Measurements from ENCODE around the gene WWOX. TPM values are rescaled to one million over a fixed set of nuclear protein-coding genes. Genes with fewer than 3 reads are reported as not detected.

The WWOX gene
- total and polyA plus RNA-seq, 3 experiments from 2014 or later = 17.2 to 18.6 (median 18.2) TPM

DNA sequence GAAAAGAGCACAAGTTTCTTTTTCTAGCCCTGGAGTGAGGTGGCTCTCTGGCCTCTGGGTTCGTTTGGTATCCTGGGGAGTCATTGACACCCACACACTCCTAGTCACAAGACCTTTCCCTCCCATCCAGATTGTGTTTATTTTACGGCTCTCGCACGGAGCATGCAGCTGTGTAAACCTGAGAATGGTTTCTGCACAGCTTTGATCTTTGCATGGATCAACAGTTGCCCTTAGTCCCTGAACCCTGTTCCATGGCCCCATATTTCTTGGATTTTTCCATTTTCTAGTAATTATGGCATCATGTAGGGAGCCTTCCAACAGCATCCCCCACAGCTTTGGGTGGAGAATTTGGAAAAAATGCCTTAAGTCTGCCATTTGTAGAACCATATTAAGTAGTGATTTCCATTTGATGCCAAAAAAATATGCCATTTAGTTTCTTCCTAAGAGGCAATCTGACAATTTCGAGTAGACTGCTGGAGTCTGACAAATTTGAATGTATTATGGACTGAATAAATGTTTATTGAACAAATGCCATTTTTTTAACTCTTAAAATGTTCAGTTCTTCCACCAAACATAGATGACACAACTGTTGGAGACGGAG, 197.7 kb downstream of the WWOX start:
- no peak for DNase-seq
- no peak overlapping the region for H3K27ac Mint-ChIP-seq
- H3K9me3 Mint-ChIP-seq = peaks cover 0 to 2% (median 0%) of the 10 kb centered on the region in 5 donors
- Histone ChIP-seq H3K27ac (ENCODE audit: low read depth, low read length) (no peak overlapping the region), H3K4me1 (ENCODE audit: insufficient read depth, low read length) (no peaks in the 10 kb centered on the region), H3K9me3 (ENCODE audit: low read length) (no peaks in the 10 kb centered on the region), H3K4me3 (ENCODE audit: low read length) (no peak overlapping the region), H3K36me3 (ENCODE audit: insufficient read depth, low read length) (no peaks in the 10 kb centered on the region), H3K27me3 (ENCODE audit: insufficient read depth, low read length, poor library complexity, severe bottlenecking) (no peaks in the 10 kb centered on the region)
- POLR2A ChIA-PET = no interaction called here
- no peaks in the 10 kb centered on the region for H3K27me3 Mint-ChIP-seq
- CTCF ChIA-PET = no interaction called here
- no peak overlapping the region for H3K4me3 Mint-ChIP-seq
- peaks cover 0 to 48% (median 16%) of the 10 kb centered on the region in 3 donors for H3K36me3 Mint-ChIP-seq
- no peaks in the 10 kb centered on the region for H3K4me1 Mint-ChIP-seq

DNA sequence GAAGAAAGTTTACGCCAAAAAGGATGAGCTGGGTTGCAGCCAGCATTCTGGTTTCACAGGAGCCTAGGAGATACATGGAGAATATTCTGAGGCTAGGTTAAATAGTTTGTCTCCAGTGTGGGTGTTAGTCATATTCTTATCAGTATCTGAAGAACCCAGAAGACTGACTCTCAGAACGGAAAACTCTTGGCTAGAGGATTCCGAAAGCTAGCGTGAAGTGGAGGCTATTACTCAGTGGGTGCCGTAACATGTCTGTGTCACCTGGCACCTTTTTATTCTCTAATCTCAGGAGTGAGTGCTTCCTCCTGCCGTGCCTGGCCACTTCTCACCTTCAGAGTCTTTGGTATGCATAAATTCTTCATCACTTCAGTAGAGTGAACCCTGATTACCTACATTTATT, 199.5 kb downstream of the WWOX start:
- Histone ChIP-seq H3K4me1 (ENCODE audit: insufficient read depth, low read length) (no peaks in the 10 kb centered on the region), H3K4me3 (ENCODE audit: low read length) (no peak overlapping the region), H3K27ac (ENCODE audit: low read depth, low read length) (no peak overlapping the region), H3K9me3 (ENCODE audit: low read length) (no peaks in the 10 kb centered on the region), H3K36me3 (ENCODE audit: insufficient read depth, low read length) (no peaks in the 10 kb centered on the region), H3K27me3 (ENCODE audit: insufficient read depth, low read length, poor library complexity, severe bottlenecking) (no peaks in the 10 kb centered on the region)
- Mint-ChIP-seq H3K9me3 (peaks cover 0 to 2% (median 0%) of the 10 kb centered on the region in 5 donors), H3K4me3 (no peak overlapping the region), H3K36me3 (peaks cover 0 to 55% (median 12%) of the 10 kb centered on the region in 3 donors), H3K4me1 (no peaks in the 10 kb centered on the region), H3K27me3 (no peaks in the 10 kb centered on the region), H3K27ac (no peak overlapping the region)
- DNase-seq = no peak
- ChIA-PET POLR2A (no interaction called here), CTCF (no interaction called here)

DNA sequence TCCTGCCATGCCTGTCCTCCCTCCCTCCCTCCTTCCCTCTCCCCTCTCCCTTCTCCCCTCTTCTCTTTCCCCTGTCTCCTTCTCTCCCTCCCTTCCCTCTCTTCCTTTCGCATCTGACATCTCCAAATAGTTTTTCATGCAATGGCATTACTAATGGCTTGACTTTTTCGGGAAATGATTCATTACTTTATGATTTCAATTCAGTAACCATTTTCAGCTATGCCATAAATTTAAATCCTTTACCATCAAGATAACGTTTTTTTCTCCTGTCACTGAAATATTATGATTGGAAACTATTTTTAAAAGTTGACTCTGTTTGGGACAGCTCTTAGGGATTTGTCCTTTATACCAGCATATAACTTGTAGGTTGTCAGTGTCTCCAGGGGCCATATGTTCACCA, 201.0 kb downstream of the WWOX start:
- no peak for DNase-seq
- no peaks in the 10 kb centered on the region for H3K9me3 ChIP-seq (ENCODE audit: low read length)
- ChIA-PET POLR2A (no interaction called here), CTCF (no interaction called here)
- no peak overlapping the region for H3K27ac Mint-ChIP-seq
- H3K27ac ChIP-seq (ENCODE audit: low read depth, low read length) = no peak overlapping the region
- H3K9me3 Mint-ChIP-seq = peaks cover 0 to 2% (median 0%) of the 10 kb centered on the region in 5 donors
- no peaks in the 10 kb centered on the region for H3K36me3 ChIP-seq (ENCODE audit: insufficient read depth, low read length)
- H3K4me3 Mint-ChIP-seq = no peak overlapping the region
- H3K27me3 ChIP-seq (ENCODE audit: insufficient read depth, low read length, poor library complexity, severe bottlenecking) = no peaks in the 10 kb centered on the region
- H3K36me3 Mint-ChIP-seq = peaks cover 1 to 51% (median 6%) of the 10 kb centered on the region in 3 donors
- H3K27me3 Mint-ChIP-seq = peaks cover 0 to 1% of the 10 kb centered on the region in 2 donors
- no peaks in the 10 kb centered on the region for H3K4me1 ChIP-seq (ENCODE audit: insufficient read depth, low read length)
- H3K4me3 ChIP-seq (ENCODE audit: low read length) = no peak overlapping the region
- no peaks in the 10 kb centered on the region for H3K4me1 Mint-ChIP-seq

DNA sequence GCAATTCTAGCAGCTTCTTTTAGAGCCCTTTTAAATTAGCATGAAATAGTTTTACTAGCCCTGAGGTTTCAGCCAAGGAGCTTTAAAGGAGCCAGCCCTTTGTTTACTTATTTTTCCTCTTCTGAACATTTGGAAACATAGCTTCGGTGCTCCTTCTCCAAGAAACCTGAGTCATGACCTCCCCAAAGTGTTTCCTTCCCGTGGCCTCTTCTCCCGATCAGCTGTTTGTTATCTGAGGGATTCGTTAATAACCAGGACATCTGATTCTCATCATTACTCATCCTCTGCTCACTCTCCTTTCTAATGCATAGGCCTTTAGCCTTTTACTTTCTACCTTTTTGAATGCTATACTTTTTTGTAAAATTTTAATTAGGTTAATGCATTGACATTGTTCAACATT, 204.5 kb downstream of the WWOX start:
- H3K4me1 Mint-ChIP-seq = no peaks in the 10 kb centered on the region
- peaks cover 0 to 49% (median 1%) of the 10 kb centered on the region in 3 donors for H3K36me3 Mint-ChIP-seq
- Histone ChIP-seq H3K9me3 (ENCODE audit: low read length) (no peaks in the 10 kb centered on the region), H3K4me3 (ENCODE audit: low read length) (no peak overlapping the region), H3K4me1 (ENCODE audit: insufficient read depth, low read length) (no peaks in the 10 kb centered on the region), H3K27me3 (ENCODE audit: insufficient read depth, low read length, poor library complexity, severe bottlenecking) (no peaks in the 10 kb centered on the region), H3K27ac (ENCODE audit: low read depth, low read length) (no peak overlapping the region), H3K36me3 (ENCODE audit: insufficient read depth, low read length) (no peaks in the 10 kb centered on the region)
- CTCF ChIA-PET = no interaction called here
- peaks cover 0 to 1% of the 10 kb centered on the region in 2 donors for H3K27me3 Mint-ChIP-seq
- H3K9me3 Mint-ChIP-seq = no peaks in the 10 kb centered on the region
- DNase-seq = no peak
- H3K4me3 Mint-ChIP-seq = no peak overlapping the region
- POLR2A ChIA-PET = no interaction called here
- H3K27ac Mint-ChIP-seq = no peak overlapping the region

DNA sequence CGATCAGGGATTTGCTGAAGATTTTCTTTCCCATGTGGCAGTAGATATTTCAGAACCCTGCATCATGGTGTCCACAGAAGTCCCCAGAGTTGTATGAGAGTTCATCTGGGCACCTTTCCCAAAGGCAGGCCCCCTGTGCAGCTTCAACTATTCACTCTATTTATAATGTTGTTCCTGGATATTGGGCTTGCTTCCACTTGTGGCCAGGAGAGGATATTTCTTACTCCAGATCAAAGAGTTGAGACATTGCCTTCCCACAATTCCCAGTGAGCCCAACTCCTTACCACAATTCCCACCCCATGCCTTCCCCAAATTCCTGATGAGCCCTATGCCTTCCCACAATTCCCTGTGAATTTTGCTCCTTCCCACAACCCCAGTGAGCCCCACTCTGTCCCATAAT, 206.9 kb downstream of the WWOX start:
- CTCF ChIA-PET = no interaction called here

DNA sequence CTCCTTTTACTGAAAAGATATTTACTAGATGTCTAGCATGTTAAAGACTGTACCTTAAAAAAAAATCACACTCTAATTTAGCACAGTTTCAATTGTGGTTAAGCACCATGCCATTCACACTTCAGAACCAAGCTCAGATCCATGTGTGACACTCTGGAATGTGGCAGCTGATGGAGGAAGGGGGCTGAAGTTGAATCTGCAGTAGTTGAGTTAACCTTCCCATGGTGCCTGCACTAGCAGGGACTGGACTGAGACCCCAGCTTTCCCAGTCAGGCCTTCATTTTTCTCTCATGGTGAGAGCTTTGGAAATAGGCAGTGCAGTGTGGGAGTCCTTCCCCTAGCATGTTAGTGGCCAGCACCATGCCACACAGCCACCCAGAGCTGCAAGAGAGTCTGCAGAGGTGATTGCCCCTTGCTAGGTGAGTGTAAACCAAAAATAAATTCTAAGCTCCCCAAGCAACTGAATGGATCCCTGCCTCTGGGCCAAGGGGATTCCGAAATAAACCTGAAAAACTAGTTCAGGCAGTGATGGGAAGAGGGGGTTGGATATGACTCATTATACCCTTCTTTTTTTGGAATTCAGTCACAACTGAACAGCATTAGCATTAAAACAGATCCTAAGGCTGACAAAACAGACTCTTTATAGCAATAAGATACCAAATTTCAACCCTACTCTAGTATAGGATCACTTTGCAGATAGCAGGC, 208.5 kb downstream of the WWOX start:
- no peaks in the 10 kb centered on the region for H3K27me3 ChIP-seq (ENCODE audit: insufficient read depth, low read length, poor library complexity, severe bottlenecking)
- no peaks in the 10 kb centered on the region for H3K36me3 ChIP-seq (ENCODE audit: insufficient read depth, low read length)
- CTCF ChIA-PET = interaction anchor here (0.6 kb wide), 1 partner anchor 300 kb away, joined by 3 read pairs; no protein-coding TSS in a partner anchor
- H3K27ac Mint-ChIP-seq = no peak overlapping the region
- peaks cover 0 to 32% (median 1%) of the 10 kb centered on the region in 3 donors for H3K36me3 Mint-ChIP-seq
- no peak for DNase-seq
- H3K4me3 Mint-ChIP-seq = no peak overlapping the region
- peaks cover 6 to 18% (median 15%) of the 10 kb centered on the region in 3 donors for H3K4me1 Mint-ChIP-seq
- H3K9me3 ChIP-seq (ENCODE audit: low read length) = no peaks in the 10 kb centered on the region
- H3K4me3 ChIP-seq (ENCODE audit: low read length) = no peak overlapping the region
- no peaks in the 10 kb centered on the region for H3K4me1 ChIP-seq (ENCODE audit: insufficient read depth, low read length)
- H3K27me3 Mint-ChIP-seq = peaks cover 0 to 1% of the 10 kb centered on the region in 2 donors
- POLR2A ChIA-PET = no interaction called here
- H3K9me3 Mint-ChIP-seq = no peaks in the 10 kb centered on the region
- no peak overlapping the region for H3K27ac ChIP-seq (ENCODE audit: low read depth, low read length)

More for the DNA sequence above, 206.9 kb downstream of the WWOX start:
- no peak for DNase-seq
- peaks cover 0 to 1% of the 10 kb centered on the region in 2 donors for H3K27me3 Mint-ChIP-seq
- H3K9me3 Mint-ChIP-seq = no peaks in the 10 kb centered on the region
- peak overlapping the region in 1 of 8 donors; percentile 15 for H3K27ac Mint-ChIP-seq
- H3K4me1 Mint-ChIP-seq = peaks cover 6 to 17% (median 14%) of the 10 kb centered on the region in 3 donors
- Histone ChIP-seq H3K4me1 (ENCODE audit: insufficient read depth, low read length) (no peaks in the 10 kb centered on the region), H3K9me3 (ENCODE audit: low read length) (no peaks in the 10 kb centered on the region), H3K36me3 (ENCODE audit: insufficient read depth, low read length) (no peaks in the 10 kb centered on the region), H3K27ac (ENCODE audit: low read depth, low read length) (no peak overlapping the region), H3K4me3 (ENCODE audit: low read length) (no peak overlapping the region), H3K27me3 (ENCODE audit: insufficient read depth, low read length, poor library complexity, severe bottlenecking) (no peaks in the 10 kb centered on the region)
- no peak overlapping the region for H3K4me3 Mint-ChIP-seq
- peaks cover 0 to 39% (median 1%) of the 10 kb centered on the region in 3 donors for H3K36me3 Mint-ChIP-seq
- POLR2A ChIA-PET = no interaction called here

DNA sequence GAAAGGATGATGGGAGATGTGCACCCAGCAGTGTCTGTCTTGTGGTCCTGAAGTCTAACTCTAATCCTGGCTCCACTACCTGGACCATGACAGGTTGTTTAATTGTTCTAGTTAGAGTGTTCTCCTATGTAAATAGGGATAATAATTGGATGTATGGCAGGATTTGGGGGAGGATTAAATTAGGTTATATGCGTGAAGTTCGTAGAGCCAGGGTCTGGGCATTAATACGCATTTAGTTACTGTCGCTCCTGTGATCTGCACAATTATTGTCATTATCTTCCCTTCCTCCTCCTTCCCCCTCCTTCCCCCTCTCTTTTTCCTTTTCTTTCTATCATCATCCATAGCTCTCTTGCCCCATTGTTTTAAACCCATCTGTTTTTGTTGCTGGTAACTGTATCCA, 210.3 kb downstream of the WWOX start:
- CTCF ChIA-PET = no interaction called here
- H3K9me3 Mint-ChIP-seq = no peaks in the 10 kb centered on the region
- Histone ChIP-seq H3K9me3 (ENCODE audit: low read length) (no peaks in the 10 kb centered on the region), H3K36me3 (ENCODE audit: insufficient read depth, low read length) (no peaks in the 10 kb centered on the region), H3K27me3 (ENCODE audit: insufficient read depth, low read length, poor library complexity, severe bottlenecking) (no peaks in the 10 kb centered on the region), H3K4me1 (ENCODE audit: insufficient read depth, low read length) (no peaks in the 10 kb centered on the region), H3K27ac (ENCODE audit: low read depth, low read length) (no peak overlapping the region), H3K4me3 (ENCODE audit: low read length) (no peak overlapping the region)
- POLR2A ChIA-PET = no interaction called here
- H3K4me1 Mint-ChIP-seq = peaks cover 6 to 18% (median 15%) of the 10 kb centered on the region in 3 donors
- no peak for DNase-seq
- H3K4me3 Mint-ChIP-seq = no peak overlapping the region
- peaks cover 0 to 20% (median 1%) of the 10 kb centered on the region in 3 donors for H3K36me3 Mint-ChIP-seq
- peak overlapping the region in 1 of 8 donors; percentile 16 for H3K27ac Mint-ChIP-seq
- H3K27me3 Mint-ChIP-seq = peaks cover 0 to 1% of the 10 kb centered on the region in 2 donors

DNA sequence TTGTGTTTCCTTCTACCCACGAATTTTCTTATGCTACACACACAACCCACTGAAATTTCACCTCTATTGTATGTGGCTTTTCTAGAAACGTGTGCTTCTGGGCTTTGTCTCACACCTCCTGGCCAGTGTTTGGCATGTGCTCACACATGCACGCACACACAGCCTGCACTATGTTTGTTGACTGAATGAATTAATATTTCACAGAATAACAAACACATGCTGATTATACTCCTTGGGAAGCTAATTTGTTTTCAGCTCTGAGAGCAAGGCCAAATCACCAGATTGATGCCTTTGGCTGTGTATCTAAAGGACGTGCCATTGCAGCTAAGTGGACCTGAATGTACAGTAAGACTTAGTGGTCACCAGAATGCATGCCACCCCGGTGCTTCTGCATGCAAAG, 210.7 kb downstream of the WWOX start:
- Histone ChIP-seq H3K4me1 (ENCODE audit: insufficient read depth, low read length) (no peaks in the 10 kb centered on the region), H3K36me3 (ENCODE audit: insufficient read depth, low read length) (no peaks in the 10 kb centered on the region), H3K4me3 (ENCODE audit: low read length) (no peak overlapping the region), H3K27me3 (ENCODE audit: insufficient read depth, low read length, poor library complexity, severe bottlenecking) (no peaks in the 10 kb centered on the region), H3K9me3 (ENCODE audit: low read length) (no peaks in the 10 kb centered on the region), H3K27ac (ENCODE audit: low read depth, low read length) (no peak overlapping the region)
- POLR2A ChIA-PET = no interaction called here
- CTCF ChIA-PET = no interaction called here
- Mint-ChIP-seq H3K27ac (no peak overlapping the region), H3K36me3 (peaks cover 0 to 16% (median 0%) of the 10 kb centered on the region in 3 donors), H3K4me1 (peaks cover 6 to 18% (median 15%) of the 10 kb centered on the region in 3 donors), H3K4me3 (no peak overlapping the region), H3K27me3 (no peaks in the 10 kb centered on the region), H3K9me3 (no peaks in the 10 kb centered on the region)
- no peak for DNase-seq
